WTC11 (cell line): Measurements from ENCODE around the gene EHD4. TPM values are rescaled to one million over a fixed set of nuclear protein-coding genes. Genes with fewer than 3 reads are reported as not detected.

Experiments used
- ATAC-seq: fragments of 200-7000 bp; cut with Tn5 transposase; 2 replicates; pipeline ENCODE4 v1.10.0; 2021; ENCODE audit warnings: mild to moderate bottlenecking, moderate library complexity
- CTCF ChIA-PET: fragments of 300-600 bp; sonication (Branson Sonifier 250); formaldehyde crosslinking; loops from one replicate; lab custom pipeline; 2021; ENCODE audit warnings: antibody characterized with exemption; lab: Charles Lee
- POLR2A ChIA-PET: fragments of 350-600 bp; sonication (Branson Sonifier 250); formaldehyde crosslinking; loops from one replicate; lab custom pipeline; 2021; ENCODE audit warnings: antibody characterized with exemption; lab: Charles Lee
- DNase-seq: peaks from one replicate; pipeline ENCODE4 v3.0.0; 2021; ENCODE audit warnings: low spot score
- H3K27ac Mint-ChIP-seq: 2 replicates; pipeline ENCODE4 v1.8.0; 2021; ENCODE audit warnings: mixed read lengths
- H3K27me3 Mint-ChIP-seq: 2 replicates; pipeline ENCODE4 v1.8.0; 2021; ENCODE audit warnings: low read depth, mild to moderate bottlenecking, moderate library complexity, mixed read lengths
- H3K36me3 Mint-ChIP-seq: 2 replicates; pipeline ENCODE4 v1.8.0; 2021; ENCODE audit warnings: mixed read lengths
- H3K4me1 Mint-ChIP-seq: 2 replicates; pipeline ENCODE4 v1.8.0; 2022; ENCODE audit warnings: mixed read lengths
- H3K4me3 Mint-ChIP-seq: 2 replicates; pipeline ENCODE4 v1.8.0; 2021; ENCODE audit warnings: mild to moderate bottlenecking, moderate library complexity, mixed read lengths
- H3K9me3 Mint-ChIP-seq: 2 replicates; pipeline ENCODE4 v1.8.0; 2021; ENCODE audit warnings: mixed read lengths
- AR ChIP-seq: fragments of 250-450 bp; sonication (Bioruptor Pico); IDR thresholded peaks from 2 replicates; pipeline ENCODE4 v1.9.0; 2021; ENCODE audit warnings: mild to moderate bottlenecking
- CREM ChIP-seq: sonication (generic); formaldehyde crosslinking; IDR thresholded peaks from 2 replicates; pipeline ENCODE4 v1.8.1; 2022; ENCODE audit warnings: mild to moderate bottlenecking, missing genetic modification reagents, moderate library complexity
- ELF4 ChIP-seq: sonication (generic); formaldehyde crosslinking; IDR thresholded peaks from 2 replicates; pipeline ENCODE4 v1.8.1; 2022; ENCODE audit warnings: low read depth, mild to moderate bottlenecking, moderate library complexity, missing genetic modification reagents
- FOXJ3 ChIP-seq: sonication (generic); formaldehyde crosslinking; IDR thresholded peaks from 2 replicates; pipeline ENCODE4 v1.9.0; 2021; ENCODE audit warnings: missing genetic modification reagents, mild to moderate bottlenecking, borderline replicate concordance
- FOXK1 ChIP-seq: sonication (generic); formaldehyde crosslinking; IDR thresholded peaks from 2 replicates; pipeline ENCODE4 v1.8.0; 2022; ENCODE audit warnings: mild to moderate bottlenecking, moderate library complexity, missing genetic modification reagents
- FOXP1 ChIP-seq: sonication (generic); formaldehyde crosslinking; IDR thresholded peaks from 2 replicates; pipeline ENCODE4 v1.8.0; 2022; ENCODE audit warnings: missing genetic modification reagents, mild to moderate bottlenecking, moderate library complexity, borderline replicate concordance
- GRHL2 ChIP-seq: fragments of 250-450 bp; sonication (Bioruptor Pico); IDR thresholded peaks from 2 replicates; pipeline ENCODE4 v1.8.0; 2022; ENCODE audit warnings: mild to moderate bottlenecking, moderate library complexity; ENCODE audit not compliant: insufficient replicate concordance, severe bottlenecking
- GTF2I ChIP-seq: fragments of 250-450 bp; sonication (Bioruptor Pico); conservative IDR thresholded peaks from 2 replicates; pipeline ENCODE4 v1.4.0; 2021; ENCODE audit warnings: mild to moderate bottlenecking
- MXD4 ChIP-seq: fragments of 250-450 bp; sonication (Bioruptor Pico); IDR thresholded peaks from 2 replicates; pipeline ENCODE4 v1.8.0; 2021; ENCODE audit warnings: mild to moderate bottlenecking, moderate library complexity, borderline replicate concordance
- NFATC4 ChIP-seq: fragments of 250-450 bp; sonication (Bioruptor Pico); IDR thresholded peaks from 2 replicates; pipeline ENCODE4 v1.9.0; 2021; ENCODE audit warnings: mild to moderate bottlenecking
- NR1H2 ChIP-seq: sonication (generic); formaldehyde crosslinking; IDR thresholded peaks from 2 replicates; pipeline ENCODE4 v1.9.0; 2021; ENCODE audit warnings: mild to moderate bottlenecking, moderate library complexity, missing genetic modification reagents
- NR3C1 ChIP-seq: sonication (generic); formaldehyde crosslinking; conservative IDR thresholded peaks from 2 replicates; pipeline ENCODE4 v1.8.1; 2023; ENCODE audit warnings: low read depth, mild to moderate bottlenecking, missing genetic modification reagents
- PRRX2 ChIP-seq: fragments of 250-450 bp; sonication (Bioruptor Pico); IDR thresholded peaks from 2 replicates; pipeline ENCODE4 v1.8.0; 2021; ENCODE audit warnings: mild to moderate bottlenecking
- RELA ChIP-seq: sonication (generic); formaldehyde crosslinking; IDR thresholded peaks from 2 replicates; pipeline ENCODE4 v1.8.1; 2022; ENCODE audit warnings: missing genetic modification reagents, mild to moderate bottlenecking, borderline replicate concordance
- RORB ChIP-seq: fragments of 250-450 bp; sonication (Bioruptor Pico); IDR thresholded peaks from 2 replicates; pipeline ENCODE4 v1.9.0; 2021; ENCODE audit warnings: mild to moderate bottlenecking
- SMAD3 ChIP-seq: sonication (generic); formaldehyde crosslinking; IDR thresholded peaks from 2 replicates; pipeline ENCODE4 v1.8.0; 2022; ENCODE audit warnings: missing genetic modification reagents, mild to moderate bottlenecking, borderline replicate concordance
- TEAD1 ChIP-seq: sonication (generic); formaldehyde crosslinking; IDR thresholded peaks from 2 replicates; pipeline ENCODE4 v1.8.0; 2022; ENCODE audit warnings: mild to moderate bottlenecking, missing genetic modification reagents
- TEAD4 ChIP-seq: sonication (generic); formaldehyde crosslinking; IDR thresholded peaks from 2 replicates; pipeline ENCODE4 v1.8.0; 2022; ENCODE audit warnings: mild to moderate bottlenecking, missing genetic modification reagents
- ZNF121 ChIP-seq: sonication (generic); formaldehyde crosslinking; IDR thresholded peaks from 2 replicates; pipeline ENCODE4 v1.8.0; 2023; ENCODE audit warnings: missing genetic modification reagents
- ZNF219 ChIP-seq: sonication (generic); formaldehyde crosslinking; IDR thresholded peaks from 2 replicates; pipeline ENCODE4 v1.8.0; 2023; ENCODE audit warnings: missing genetic modification reagents, mild to moderate bottlenecking, borderline replicate concordance
- ZNF263 ChIP-seq: sonication (generic); formaldehyde crosslinking; IDR thresholded peaks from 2 replicates; pipeline ENCODE4 v1.8.1; 2022; ENCODE audit warnings: low read depth, mild to moderate bottlenecking, moderate library complexity, missing genetic modification reagents
- ZNF423 ChIP-seq: fragments of 250-450 bp; sonication (Bioruptor Pico); IDR thresholded peaks from 2 replicates; pipeline ENCODE4 v2.1.2; 2022; ENCODE audit warnings: mild to moderate bottlenecking, moderate library complexity
- total RNA-seq: library from RNA; stranded (reverse); gene quantifications from 3 replicates; pipeline ENCODE4 v1.2.3, GENCODE V29; 2021
- TF ChIP-seq, protein P1 (sequence below): sonication (generic); formaldehyde crosslinking; IDR thresholded peaks from 2 replicates; pipeline ENCODE4 v1.8.1; 2023; ENCODE audit warnings: mild to moderate bottlenecking, missing genetic modification reagents
- TF ChIP-seq, protein P2 (sequence below): sonication (generic); formaldehyde crosslinking; IDR thresholded peaks from 2 replicates; pipeline ENCODE4 v1.8.1; 2023; ENCODE audit warnings: mild to moderate bottlenecking, moderate library complexity, missing genetic modification reagents
- TF ChIP-seq, protein P3 (sequence below): fragments of 250-450 bp; sonication (Bioruptor Pico); IDR thresholded peaks from 2 replicates; pipeline ENCODE4 v1.8.0; 2021; ENCODE audit warnings: mild to moderate bottlenecking
- TF ChIP-seq, protein P4 (sequence below): fragments of 250-450 bp; sonication (Bioruptor Pico); IDR thresholded peaks from 2 replicates; pipeline ENCODE4 v1.9.0; 2021; ENCODE audit warnings: mild to moderate bottlenecking

Gene EHD4
- total RNA-seq, 1 experiment from 2014 or later, result 23.9 TPM

DNA sequence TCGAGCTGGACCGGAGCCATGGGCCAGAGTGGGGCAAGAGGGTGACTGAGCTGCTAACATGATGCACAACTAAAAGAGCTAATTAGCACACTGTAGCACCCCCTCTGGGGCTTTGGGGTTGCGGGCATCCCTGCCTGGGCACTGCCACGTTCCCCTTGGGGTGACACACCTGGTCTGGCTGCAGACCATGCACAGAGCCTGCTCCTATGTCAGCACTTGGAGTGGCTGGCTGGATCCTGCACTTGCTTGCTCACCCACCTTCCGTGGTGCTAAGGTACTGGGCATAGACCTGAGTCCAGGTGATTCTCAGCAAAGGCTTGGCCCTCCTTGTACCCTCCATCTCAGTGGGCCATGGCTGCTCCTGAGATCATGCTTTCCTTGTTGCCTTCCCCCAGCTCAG, 65.7 kb downstream of the EHD4 start (continued):
- TF ChIP-seq, protein P1, sequence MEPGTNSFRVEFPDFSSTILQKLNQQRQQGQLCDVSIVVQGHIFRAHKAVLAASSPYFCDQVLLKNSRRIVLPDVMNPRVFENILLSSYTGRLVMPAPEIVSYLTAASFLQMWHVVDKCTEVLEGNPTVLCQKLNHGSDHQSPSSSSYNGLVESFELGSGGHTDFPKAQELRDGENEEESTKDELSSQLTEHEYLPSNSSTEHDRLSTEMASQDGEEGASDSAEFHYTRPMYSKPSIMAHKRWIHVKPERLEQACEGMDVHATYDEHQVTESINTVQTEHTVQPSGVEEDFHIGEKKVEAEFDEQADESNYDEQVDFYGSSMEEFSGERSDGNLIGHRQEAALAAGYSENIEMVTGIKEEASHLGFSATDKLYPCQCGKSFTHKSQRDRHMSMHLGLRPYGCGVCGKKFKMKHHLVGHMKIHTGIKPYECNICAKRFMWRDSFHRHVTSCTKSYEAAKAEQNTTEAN, result no peak
- TF ChIP-seq NR1H2 (CRISPR knock-in tag) (no peak), FOXJ3 (no peak), NR3C1 (CRISPR knock-in tag) (no peak), AR (CRISPR knock-in tag) (no peak), SMAD3 (CRISPR knock-in tag) (no peak), MXD4 (CRISPR knock-in tag) (no peak), RELA (CRISPR knock-in tag) (no peak)
- TF ChIP-seq, protein P2, sequence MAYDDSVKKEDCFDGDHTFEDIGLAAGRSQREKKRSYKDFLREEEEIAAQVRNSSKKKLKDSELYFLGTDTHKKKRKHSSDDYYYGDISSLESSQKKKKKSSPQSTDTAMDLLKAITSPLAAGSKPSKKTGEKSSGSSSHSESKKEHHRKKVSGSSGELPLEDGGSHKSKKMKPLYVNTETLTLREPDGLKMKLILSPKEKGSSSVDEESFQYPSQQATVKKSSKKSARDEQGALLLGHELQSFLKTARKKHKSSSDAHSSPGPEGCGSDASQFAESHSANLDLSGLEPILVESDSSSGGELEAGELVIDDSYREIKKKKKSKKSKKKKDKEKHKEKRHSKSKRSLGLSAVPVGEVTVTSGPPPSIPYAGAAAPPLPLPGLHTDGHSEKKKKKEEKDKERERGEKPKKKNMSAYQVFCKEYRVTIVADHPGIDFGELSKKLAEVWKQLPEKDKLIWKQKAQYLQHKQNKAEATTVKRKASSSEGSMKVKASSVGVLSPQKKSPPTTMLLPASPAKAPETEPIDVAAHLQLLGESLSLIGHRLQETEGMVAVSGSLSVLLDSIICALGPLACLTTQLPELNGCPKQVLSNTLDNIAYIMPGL, result no peak
- TF ChIP-seq, all 79 proteins: peak for 0

GRCh38 chr15:41905036-41905793, 67.1 kb downstream of the EHD4 start:
- POLR2A ChIA-PET, result interaction anchor here (0.7 kb wide), 1 partner anchor 84 kb away, joined by 3 read pairs; no protein-coding TSS in a partner anchor
- DNase-seq (no peak), ATAC-seq (peak; percentile 21; the same call in 1 of the 2 replicates)
- CTCF ChIA-PET, result interaction anchor here (0.5 to 3.0 kb wide), 78 partner anchors 8 to 439 kb away, joined by 3 to 83 read pairs (median 5); partner anchors contain the start of genes EHD4, MAPKBP1, MGA and PLA2G4B
- H3K36me3 Mint-ChIP-seq, result peaks cover 45% of the 10 kb centered on the region
- H3K4me3 Mint-ChIP-seq, result no peak overlapping the region
- H3K9me3 Mint-ChIP-seq, result no peaks in the 10 kb centered on the region
- peaks cover 7% of the 10 kb centered on the region for H3K4me1 Mint-ChIP-seq
- H3K27me3 Mint-ChIP-seq, result no peaks in the 10 kb centered on the region
- no peak for TF ChIP-seq FOXK1 (CRISPR knock-in tag)
- no peak for TF ChIP-seq TEAD4 (CRISPR knock-in tag)
- no peak for TF ChIP-seq GTF2I (CRISPR knock-in tag)
- TF ChIP-seq NFATC4 (CRISPR knock-in tag), result no peak
- TF ChIP-seq ELF4 (CRISPR knock-in tag), result no peak
- no peak for TF ChIP-seq CREM (CRISPR knock-in tag)
- no peak for TF ChIP-seq TEAD1 (CRISPR knock-in tag)
- no peak for TF ChIP-seq ZNF121 (CRISPR knock-in tag)
- TF ChIP-seq, protein P3, sequence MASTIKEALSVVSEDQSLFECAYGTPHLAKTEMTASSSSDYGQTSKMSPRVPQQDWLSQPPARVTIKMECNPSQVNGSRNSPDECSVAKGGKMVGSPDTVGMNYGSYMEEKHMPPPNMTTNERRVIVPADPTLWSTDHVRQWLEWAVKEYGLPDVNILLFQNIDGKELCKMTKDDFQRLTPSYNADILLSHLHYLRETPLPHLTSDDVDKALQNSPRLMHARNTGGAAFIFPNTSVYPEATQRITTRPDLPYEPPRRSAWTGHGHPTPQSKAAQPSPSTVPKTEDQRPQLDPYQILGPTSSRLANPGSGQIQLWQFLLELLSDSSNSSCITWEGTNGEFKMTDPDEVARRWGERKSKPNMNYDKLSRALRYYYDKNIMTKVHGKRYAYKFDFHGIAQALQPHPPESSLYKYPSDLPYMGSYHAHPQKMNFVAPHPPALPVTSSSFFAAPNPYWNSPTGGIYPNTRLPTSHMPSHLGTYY (CRISPR knock-in tag), result no peak
- no peak for TF ChIP-seq ZNF423
- no peak for TF ChIP-seq FOXP1 (CRISPR knock-in tag)
- no peak for TF ChIP-seq PRRX2
- no peak for TF ChIP-seq FOXJ3
- no peak for TF ChIP-seq RORB (CRISPR knock-in tag)
- no peak for TF ChIP-seq ZNF219 (CRISPR knock-in tag)
- TF ChIP-seq, protein P4, sequence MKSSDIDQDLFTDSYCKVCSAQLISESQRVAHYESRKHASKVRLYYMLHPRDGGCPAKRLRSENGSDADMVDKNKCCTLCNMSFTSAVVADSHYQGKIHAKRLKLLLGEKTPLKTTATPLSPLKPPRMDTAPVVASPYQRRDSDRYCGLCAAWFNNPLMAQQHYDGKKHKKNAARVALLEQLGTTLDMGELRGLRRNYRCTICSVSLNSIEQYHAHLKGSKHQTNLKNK, result no peak
- no peak for TF ChIP-seq GRHL2 (CRISPR knock-in tag)
- TF ChIP-seq ZNF263, result no peak
- TF ChIP-seq, all 79 proteins: peak for 0
- H3K27ac Mint-ChIP-seq, result peak overlapping the region; percentile 86
